SK-N-SH treated with all-trans-retinoic acid at 6 μM for 48 hours (cell line): Measurements from ENCODE around the gene DPP6.

ENCODE experiments used
- ARNTL ChIP-seq: fragments of 450-650 bp; formaldehyde crosslinking; IDR thresholded peaks from 2 replicates; pipeline ENCODE4 v1.5.0; 2020; ENCODE audit warnings: low read depth, mild to moderate bottlenecking, moderate library complexity, borderline replicate concordance
- BACH2 ChIP-seq: fragments of 250-450 bp; sonication (Bioruptor Pico); IDR thresholded peaks from 2 replicates; pipeline ENCODE4 v1.9.0; 2021; ENCODE audit warnings: mild to moderate bottlenecking, borderline replicate concordance
- CREB5 ChIP-seq: fragments of 250-450 bp; sonication (Bioruptor Pico); IDR thresholded peaks from 2 replicates; pipeline ENCODE4 v1.5.1; 2020; ENCODE audit warnings: low read depth, mild to moderate bottlenecking, moderate library complexity
- CSDC2 ChIP-seq: fragments of 250-450 bp; sonication (Bioruptor Pico); IDR thresholded peaks from 2 replicates; pipeline ENCODE4 v1.5.0; 2020; ENCODE audit warnings: mild to moderate bottlenecking, moderate library complexity
- ESRRG ChIP-seq: fragments of 250-450 bp; sonication (Bioruptor Pico); IDR thresholded peaks from 2 replicates; pipeline ENCODE4 v1.6.1; 2021; ENCODE audit warnings: mild to moderate bottlenecking
- GLIS3 ChIP-seq: fragments of 250-450 bp; sonication (Bioruptor Pico); IDR thresholded peaks from 2 replicates; pipeline ENCODE4 v1.5.0; 2020; ENCODE audit warnings: mild to moderate bottlenecking, moderate library complexity
- ISL1 ChIP-seq: fragments of 250-450 bp; sonication (Bioruptor Pico); IDR thresholded peaks from 2 replicates; pipeline ENCODE4 v2.1.2; 2022; ENCODE audit warnings: mild to moderate bottlenecking, moderate library complexity
- SNAI2 ChIP-seq: fragments of 250-450 bp; sonication (Bioruptor Pico); IDR thresholded peaks from 2 replicates; pipeline ENCODE4 v1.5.0; 2020; ENCODE audit warnings: mild to moderate bottlenecking, moderate library complexity
- ZC3H10 ChIP-seq: fragments of 250-450 bp; sonication (Bioruptor Pico); IDR thresholded peaks from 2 replicates; pipeline ENCODE4 v1.5.1; 2021; ENCODE audit warnings: mild to moderate bottlenecking, moderate library complexity
- ZFP3 ChIP-seq: fragments of 250-450 bp; sonication (Bioruptor Pico); IDR thresholded peaks from 2 replicates; pipeline ENCODE4 v1.5.0; 2020; ENCODE audit warnings: mild to moderate bottlenecking, moderate library complexity
- ZFP30 ChIP-seq: fragments of 450-650 bp; formaldehyde crosslinking; IDR thresholded peaks from 2 replicates; pipeline ENCODE4 v1.5.0; 2022; ENCODE audit warnings: mild to moderate bottlenecking, moderate library complexity
- TF ChIP-seq, protein P1 (sequence below): fragments of 250-450 bp; sonication (Bioruptor Pico); IDR thresholded peaks from 2 replicates; pipeline ENCODE4 v1.8.0; 2020; ENCODE audit warnings: mild to moderate bottlenecking, moderate library complexity, borderline replicate concordance

GRCh38 chr7:154433632-154434598, 381.7 kb downstream of the DPP6 start:
- no peak for TF ChIP-seq CSDC2 (CRISPR knock-in tag)
- no peak for TF ChIP-seq ZFP3 (CRISPR knock-in tag)
- TF ChIP-seq GLIS3: no peak
- no peak for TF ChIP-seq ESRRG
- no peak for TF ChIP-seq SNAI2 (CRISPR knock-in tag)
- TF ChIP-seq ZC3H10 (CRISPR knock-in tag): no peak
- no peak for TF ChIP-seq ISL1
- TF ChIP-seq ZFP30: no peak
- no peak for TF ChIP-seq BACH2
- no peak for TF ChIP-seq CREB5
- TF ChIP-seq, protein P1, sequence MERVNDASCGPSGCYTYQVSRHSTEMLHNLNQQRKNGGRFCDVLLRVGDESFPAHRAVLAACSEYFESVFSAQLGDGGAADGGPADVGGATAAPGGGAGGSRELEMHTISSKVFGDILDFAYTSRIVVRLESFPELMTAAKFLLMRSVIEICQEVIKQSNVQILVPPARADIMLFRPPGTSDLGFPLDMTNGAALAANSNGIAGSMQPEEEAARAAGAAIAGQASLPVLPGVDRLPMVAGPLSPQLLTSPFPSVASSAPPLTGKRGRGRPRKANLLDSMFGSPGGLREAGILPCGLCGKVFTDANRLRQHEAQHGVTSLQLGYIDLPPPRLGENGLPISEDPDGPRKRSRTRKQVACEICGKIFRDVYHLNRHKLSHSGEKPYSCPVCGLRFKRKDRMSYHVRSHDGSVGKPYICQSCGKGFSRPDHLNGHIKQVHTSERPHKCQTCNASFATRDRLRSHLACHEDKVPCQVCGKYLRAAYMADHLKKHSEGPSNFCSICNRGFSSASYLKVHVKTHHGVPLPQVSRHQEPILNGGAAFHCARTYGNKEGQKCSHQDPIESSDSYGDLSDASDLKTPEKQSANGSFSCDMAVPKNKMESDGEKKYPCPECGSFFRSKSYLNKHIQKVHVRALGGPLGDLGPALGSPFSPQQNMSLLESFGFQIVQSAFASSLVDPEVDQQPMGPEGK (CRISPR knock-in tag): no peak
- TF ChIP-seq ARNTL: no peak
